GM19452 (cell line): ENCODE data around the gene GFI1.
A peak's percentile ranks its signal among the peaks of the same experiment; 100 is the strongest.
"Not testable (repeated sequence)": the region's sequence is repeated elsewhere in the genome, so short reads cannot be mapped to it uniquely, and the experiment has no call there.

Experiments
- ATAC-seq: cut with Tn5 transposase; IDR thresholded peaks from one replicate; pipeline ENCODE4 v1.9.1; 2021; ENCODE audit not compliant: unreplicated experiment

GFI1 gene

GRCh38 chr1:92466683-92467352 is 19.9 kb downstream of the GFI1 start:
- no peak for ATAC-seq

GRCh38 chr1:92465256-92465647 is 21.5 kb downstream of the GFI1 start:
- no peak for ATAC-seq

GRCh38 chr1:92464588-92465255 is 22.0 kb downstream of the GFI1 start:
- ATAC-seq = no peak

- peak; percentile 63 for ATAC-seq
Measured at GRCh38 chr1:92461364-92462097, 25.2 kb downstream of the GFI1 start.

GRCh38 chr1:92459871-92460320 is 26.8 kb downstream of the GFI1 start:
- no peak for ATAC-seq

- ATAC-seq = no peak
Measured at GRCh38 chr1:92458146-92458545, 28.6 kb downstream of the GFI1 start.

GRCh38 chr1:92447976-92448375 is 38.7 kb downstream of the GFI1 start:
- no peak for ATAC-seq

- ATAC-seq = no peak
Measured at GRCh38 chr1:92447033-92447681, 39.6 kb downstream of the GFI1 start.

GRCh38 chr1:92446546-92446945 is 40.2 kb downstream of the GFI1 start:
- ATAC-seq = no peak

- no peak for ATAC-seq
Measured at GRCh38 chr1:92445865-92446264, 40.9 kb downstream of the GFI1 start.

- ATAC-seq = no peak
Measured at GRCh38 chr1:92444351-92444750, 42.4 kb downstream of the GFI1 start.

- ATAC-seq = no peak
Measured at GRCh38 chr1:92443893-92444292, 42.8 kb downstream of the GFI1 start.

GRCh38 chr1:92442351-92442750 is 44.4 kb downstream of the GFI1 start:
- ATAC-seq = no peak

GRCh38 chr1:92441697-92442342 is 44.9 kb downstream of the GFI1 start:
- ATAC-seq = no peak

GRCh38 chr1:92441316-92441696 is 45.4 kb downstream of the GFI1 start:
- ATAC-seq = no peak

- ATAC-seq = no peak
Measured at GRCh38 chr1:92439291-92439690, 47.4 kb downstream of the GFI1 start.

- not testable (repeated sequence) for ATAC-seq
Measured at GRCh38 chr1:92434572-92434971, 52.2 kb downstream of the GFI1 start.

- no peak for ATAC-seq
Measured at GRCh38 chr1:92430030-92430429, 56.7 kb downstream of the GFI1 start.

- ATAC-seq = no peak
Measured at GRCh38 chr1:92425617-92426016, 61.1 kb downstream of the GFI1 start.
